Neural progenitor cell (in vitro differentiated cells): ENCODE measurements around the gene ATP1A1. TPM values are rescaled to one million over a fixed set of nuclear protein-coding genes. Genes with fewer than 3 reads are reported as not detected.

Source experiments
- DNase-seq: peaks from one replicate; pipeline ENCODE4 v3.0.0-alpha.2; 2016; ENCODE audit warnings: low spot score
- H2AFZ ChIP-seq: fragments of 200-600 bp; sonication (generic); replicated peaks from 2 replicates; pipeline ENCODE4 v1.6.1; 2016; ENCODE audit warnings: antibody characterized with exemption
- H3F3A ChIP-seq: fragments of 200-600 bp; sonication (generic); 2 replicates; pipeline ENCODE4 v1.6.1; 2016; ENCODE audit warnings: antibody characterized with exemption, low read depth
- H3K27ac ChIP-seq: fragments of 200-600 bp; sonication (generic); 2 replicates; pipeline ENCODE4 v1.5.1; 2016; ENCODE audit warnings: mild to moderate bottlenecking
- H3K27me3 ChIP-seq: fragments of 200-600 bp; sonication (generic); 2 replicates; pipeline ENCODE4 v1.6.1; 2016; ENCODE audit warnings: mild to moderate bottlenecking, moderate library complexity
- H3K36me3 ChIP-seq: fragments of 200-600 bp; sonication (generic); 2 replicates; pipeline ENCODE4 v1.5.1; 2016
- H3K4me1 ChIP-seq: fragments of 200-600 bp; sonication (generic); 2 replicates; pipeline ENCODE4 v1.6.1; 2016; ENCODE audit warnings: mixed run types
- H3K4me2 ChIP-seq: fragments of 200-600 bp; sonication (generic); 2 replicates; pipeline ENCODE4 v1.6.1; 2016
- H3K4me3 ChIP-seq: fragments of 200-600 bp; sonication (generic); 2 replicates; pipeline ENCODE4 v1.5.1; 2016
- H3K79me2 ChIP-seq: fragments of 200-600 bp; sonication (generic); 2 replicates; pipeline ENCODE4 v1.6.1; 2016; ENCODE audit warnings: low read depth
- H3K9ac ChIP-seq: fragments of 200-600 bp; sonication (generic); 2 replicates; pipeline ENCODE4 v1.6.1; 2016
- H3K9me3 ChIP-seq: fragments of 200-600 bp; sonication (generic); 2 replicates; pipeline ENCODE4 v1.5.1; 2016; ENCODE audit warnings: low read depth
- H4K20me1 ChIP-seq: fragments of 200-600 bp; sonication (generic); 2 replicates; pipeline ENCODE4 v1.6.1; 2016; ENCODE audit warnings: low read depth
- H3K27ac Mint-ChIP-seq: 3 replicates; pipeline ENCODE4 v1.8.0; 2021; ENCODE audit warnings: mixed read lengths
- H3K27me3 Mint-ChIP-seq: 2 replicates; pipeline ENCODE4 v1.8.0; 2022; ENCODE audit warnings: low read depth, mild to moderate bottlenecking, inconsistent platforms, moderate library complexity, mixed read lengths; ENCODE audit not compliant: insufficient read depth
- H3K36me3 Mint-ChIP-seq: 3 replicates; pipeline ENCODE4 v1.8.0; 2021; ENCODE audit warnings: mixed read lengths
- H3K4me1 Mint-ChIP-seq: 3 replicates; pipeline ENCODE4 v1.8.0; 2021; ENCODE audit warnings: mixed read lengths
- H3K4me3 Mint-ChIP-seq: 3 replicates; pipeline ENCODE4 v1.8.0; 2021; ENCODE audit warnings: mild to moderate bottlenecking, moderate library complexity, mixed read lengths
- H3K9me3 Mint-ChIP-seq: 3 replicates; pipeline ENCODE4 v1.8.0; 2020; ENCODE audit warnings: mixed read lengths
- CTCF ChIP-seq: fragments of 200-600 bp; sonication (generic); IDR thresholded peaks from 2 replicates; pipeline ENCODE4 v1.5.1; 2017; ENCODE audit warnings: antibody characterized with exemption, mild to moderate bottlenecking
- EZH2 ChIP-seq: fragments of 200-600 bp; sonication (generic); IDR thresholded peaks from 2 replicates; pipeline ENCODE4 v1.6.1; 2017; ENCODE audit warnings: antibody characterized with exemption, mild to moderate bottlenecking, moderate library complexity
- EZH2phosphoT487 ChIP-seq: fragments of 200-600 bp; sonication (generic); IDR thresholded peaks from 2 replicates; pipeline ENCODE4 v1.6.1; 2017; ENCODE audit warnings: antibody characterized with exemption
- total RNA-seq: library from RNA; depleted of rRNA; stranded (reverse); fragments of >200 nt; gene quantifications from 2 replicates; pipeline ENCODE4 v1.2.3, GENCODE V29; 2015; ENCODE audit warnings: low replicate concordance

The ATP1A1 gene
- total RNA-seq, 1 donor from 2014 or later: 61.5 TPM

DNA sequence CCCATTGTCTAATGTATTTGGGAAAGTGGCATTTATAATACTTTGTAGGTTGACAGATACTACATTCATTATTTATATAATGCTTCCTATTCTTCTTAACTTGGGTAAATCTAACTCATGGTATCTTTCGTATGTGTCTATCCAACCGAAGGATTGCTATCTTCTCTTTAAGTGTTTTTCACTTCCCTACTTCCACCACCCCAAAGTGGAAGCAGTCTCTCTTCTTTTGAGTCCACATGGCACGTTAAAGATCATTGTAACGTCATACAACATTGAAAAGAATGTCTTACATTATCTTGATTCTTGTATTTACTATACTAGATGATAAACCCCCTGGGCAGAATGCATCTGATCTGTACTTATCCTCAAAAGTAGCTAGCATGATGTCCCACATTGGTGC is 21.2 kb downstream of the ATP1A1 start:
- Histone ChIP-seq H3K9me3 (no peaks in the 10 kb centered on the region), H3K4me1 (no peaks in the 10 kb centered on the region), H3F3A (no peaks in the 10 kb centered on the region), H3K36me3 (peaks cover 7% of the 10 kb centered on the region), H3K27ac (no peak overlapping the region), H4K20me1 (peaks cover 4% of the 10 kb centered on the region), H2AFZ (no peak overlapping the region), H3K27me3 (no peaks in the 10 kb centered on the region), H3K4me2 (no peak overlapping the region), H3K4me3 (no peak overlapping the region), H3K79me2 (no peaks in the 10 kb centered on the region), H3K9ac (no peak overlapping the region)
- no peaks in the 10 kb centered on the region for H3K4me1 Mint-ChIP-seq
- DNase-seq: no peak
- H3K27ac Mint-ChIP-seq: no peak overlapping the region
- H3K27me3 Mint-ChIP-seq: peaks cover 2% of the 10 kb centered on the region
- peaks cover 58% of the 10 kb centered on the region for H3K36me3 Mint-ChIP-seq
- no peaks in the 10 kb centered on the region for H3K9me3 Mint-ChIP-seq
- no peak overlapping the region for H3K4me3 Mint-ChIP-seq
- TF ChIP-seq CTCF (no peak), EZH2 (no peak), EZH2phosphoT487 (no peak)

- H3K36me3 Mint-ChIP-seq: peaks cover 59% of the 10 kb centered on the region
Measured at GRCh38 chr1:116396769-116397168, 23.7 kb downstream of the ATP1A1 start.

DNA sequence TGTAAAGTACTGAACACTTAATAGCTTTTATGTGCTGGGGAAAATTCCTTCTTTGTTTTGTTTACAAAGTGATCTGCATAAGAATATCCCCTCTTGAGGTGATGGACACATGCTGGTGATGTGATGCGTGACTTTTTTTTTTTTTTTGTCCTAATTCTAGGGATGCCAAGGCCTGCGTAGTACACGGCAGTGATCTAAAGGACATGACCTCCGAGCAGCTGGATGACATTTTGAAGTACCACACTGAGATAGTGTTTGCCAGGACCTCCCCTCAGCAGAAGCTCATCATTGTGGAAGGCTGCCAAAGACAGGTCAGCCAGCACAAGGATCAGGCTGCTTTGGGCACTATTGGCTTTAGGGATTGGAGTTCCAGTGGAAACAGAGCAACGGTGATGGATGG is 24.7 kb downstream of the ATP1A1 start:
- Mint-ChIP-seq H3K36me3 (peaks cover 58% of the 10 kb centered on the region), H3K27ac (no peak overlapping the region), H3K27me3 (no peaks in the 10 kb centered on the region), H3K4me1 (no peaks in the 10 kb centered on the region), H3K9me3 (no peaks in the 10 kb centered on the region), H3K4me3 (no peak overlapping the region)
- Histone ChIP-seq H2AFZ (no peak overlapping the region), H3K36me3 (peaks cover 8% of the 10 kb centered on the region), H3K79me2 (no peaks in the 10 kb centered on the region), H4K20me1 (no peaks in the 10 kb centered on the region), H3K4me3 (no peak overlapping the region), H3K4me2 (no peak overlapping the region), H3K9me3 (no peaks in the 10 kb centered on the region), H3K9ac (no peak overlapping the region), H3K27me3 (no peaks in the 10 kb centered on the region), H3F3A (no peaks in the 10 kb centered on the region), H3K4me1 (no peaks in the 10 kb centered on the region), H3K27ac (no peak overlapping the region)
- DNase-seq: no peak
- TF ChIP-seq CTCF (no peak), EZH2 (no peak), EZH2phosphoT487 (no peak)

More at GRCh38 chr1:116396769-116397168, 23.7 kb downstream of the ATP1A1 start:
- H3K27me3 Mint-ChIP-seq: no peaks in the 10 kb centered on the region
- H3K9me3 Mint-ChIP-seq: no peaks in the 10 kb centered on the region
- Histone ChIP-seq H3K36me3 (peaks cover 8% of the 10 kb centered on the region), H3F3A (no peaks in the 10 kb centered on the region), H3K9me3 (no peaks in the 10 kb centered on the region), H4K20me1 (no peaks in the 10 kb centered on the region), H3K27ac (no peak overlapping the region), H3K79me2 (no peaks in the 10 kb centered on the region), H3K4me3 (no peak overlapping the region), H3K4me2 (no peak overlapping the region), H3K9ac (no peak overlapping the region), H3K4me1 (no peaks in the 10 kb centered on the region), H2AFZ (no peak overlapping the region), H3K27me3 (no peaks in the 10 kb centered on the region)
- no peak overlapping the region for H3K4me3 Mint-ChIP-seq
- no peak for TF ChIP-seq EZH2phosphoT487
- TF ChIP-seq CTCF: no peak
- no peak for TF ChIP-seq EZH2
- no peak for DNase-seq
- H3K4me1 Mint-ChIP-seq: no peaks in the 10 kb centered on the region
- H3K27ac Mint-ChIP-seq: no peak overlapping the region
